Fibroblast of mammary gland (primary cell): ENCODE data around the gene ERN2.
"Not testable (repeated sequence)": the region's sequence is repeated elsewhere in the genome, so short reads cannot be mapped to it uniquely, and the experiment has no call there.

Experiments used
- DNase-seq: peaks from one replicate; pipeline ENCODE4 v3.0.0-alpha.2; 2010; ENCODE audit warnings: low read depth
- H3K4me3 ChIP-seq: 2 replicates; pipeline ENCODE4 v1.5.1; 2011; ENCODE audit warnings: low read depth, mild to moderate bottlenecking, low read length, moderate library complexity; ENCODE audit not compliant: control insufficient read depth
- CTCF ChIP-seq: conservative IDR thresholded peaks from 2 replicates; pipeline ENCODE4 v1.5.1; 2011; ENCODE audit warnings: low read depth, low read length, inconsistent platforms; ENCODE audit not compliant: control insufficient read depth, insufficient read depth

ERN2 gene

DNA sequence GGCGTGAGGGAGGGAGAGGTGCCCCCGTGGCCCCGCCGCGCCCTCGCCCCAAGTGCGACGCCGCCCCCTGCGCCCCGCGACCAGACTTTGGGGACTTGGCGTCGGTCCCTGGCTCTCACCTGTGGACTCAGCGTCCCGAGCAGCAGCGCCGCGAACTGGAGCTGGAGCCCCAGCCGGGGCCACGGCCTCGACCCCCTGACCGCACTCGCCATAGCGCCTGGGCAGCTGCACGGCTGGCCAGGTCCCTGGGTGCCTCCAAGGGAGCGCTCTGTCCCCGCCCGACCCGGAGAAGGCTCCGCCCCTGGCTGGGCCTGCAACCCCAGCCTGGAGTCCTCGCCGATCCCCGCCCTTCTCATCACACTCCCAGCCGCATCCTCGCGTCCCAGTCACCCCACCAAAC, at the start of gene ERN2:
TSS of gene ERN2 (minus strand) at position 247 of the 400 bp plus-strand sequence. CDS start at position 212, 35 bp downstream.
- H3K4me3 ChIP-seq = no peak within 1 kb of the TSS

DNA sequence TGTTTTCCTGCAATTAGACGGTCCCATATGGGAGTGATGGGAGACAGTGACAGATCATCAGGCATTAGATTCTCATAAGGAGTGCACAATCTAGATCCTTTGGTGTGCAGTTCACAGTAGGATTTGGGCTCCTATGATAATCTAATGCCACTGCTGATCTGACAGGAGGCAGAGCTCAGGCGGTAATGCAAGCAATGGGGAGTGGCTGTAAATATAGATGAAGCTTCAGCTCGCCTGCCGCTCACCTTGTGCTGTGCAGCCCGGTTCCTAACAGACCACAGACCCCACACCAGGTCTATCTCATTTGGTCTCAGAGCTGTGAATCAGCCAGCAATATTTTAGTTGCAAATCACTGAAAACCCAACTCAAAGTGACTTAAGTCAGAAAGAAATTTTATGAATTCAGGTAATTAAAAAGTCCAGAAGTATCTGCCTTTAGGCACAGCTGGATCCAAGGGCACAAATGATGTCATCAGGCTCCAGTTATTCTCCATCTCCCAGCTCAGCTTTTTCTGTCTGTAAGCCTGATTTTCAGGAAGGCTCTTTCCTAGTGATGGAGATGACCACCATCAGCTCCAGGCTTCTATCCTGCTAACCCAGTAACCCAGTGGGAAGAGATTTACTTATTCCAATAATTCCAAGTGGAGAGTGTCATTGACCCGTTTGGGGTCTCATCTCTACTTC, 45.1 kb upstream of the ERN2 start:
- no peak for DNase-seq
- no peak overlapping the region for H3K4me3 ChIP-seq
- TF ChIP-seq CTCF = no peak

More for the DNA sequence above, at the start of gene ERN2:
- no peak for TF ChIP-seq CTCF
- DNase-seq = no peak

DNA sequence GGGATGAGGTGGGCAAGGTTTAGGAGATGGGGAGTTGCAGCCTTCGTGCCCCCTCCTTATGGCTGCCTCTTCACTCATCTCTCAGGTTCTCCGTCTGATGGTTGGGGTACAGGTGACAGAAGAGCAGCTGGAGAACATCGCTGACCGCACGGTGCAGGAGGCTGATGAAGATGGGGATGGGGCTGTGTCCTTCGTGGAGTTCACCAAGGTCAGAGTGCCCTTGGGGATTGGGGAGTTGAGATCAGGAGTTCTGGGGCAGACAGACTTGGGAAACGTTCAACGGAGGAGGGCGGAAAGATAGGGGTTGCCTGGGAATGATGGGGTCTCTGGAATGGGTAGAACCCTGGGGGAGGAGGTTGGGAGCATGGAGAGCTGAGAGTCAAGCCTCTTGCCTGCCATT, 44.1 kb upstream of the ERN2 start:
- TF ChIP-seq CTCF = no peak
- H3K4me3 ChIP-seq = no peak overlapping the region
- no peak for DNase-seq

DNA sequence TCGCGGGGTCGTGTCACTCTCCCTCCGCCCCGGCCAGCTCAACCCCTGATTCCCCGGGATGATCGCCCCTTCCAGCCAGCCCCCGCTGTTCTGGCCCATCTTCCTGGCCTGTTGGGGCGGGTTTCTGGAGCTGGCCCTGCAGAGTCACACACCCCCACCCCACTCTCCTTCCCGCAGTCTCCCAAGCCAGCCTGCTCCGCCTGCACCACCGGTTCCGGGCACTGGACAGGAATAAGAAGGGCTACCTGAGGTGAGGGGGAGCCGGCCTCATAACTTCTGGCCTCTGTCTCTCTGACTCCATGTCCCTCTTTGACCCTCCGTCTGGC, 42.4 kb upstream of the ERN2 start:
- TF ChIP-seq CTCF = no peak
- no peak overlapping the region for H3K4me3 ChIP-seq
- DNase-seq = no peak

- no peak for DNase-seq
- TF ChIP-seq CTCF = no peak
- no peak within 1 kb of the TSS for H3K4me3 ChIP-seq
Observed at GRCh38 chr16:23754594-23755483, 41.8 kb upstream of the ERN2 start, which contains the start of gene CHP2. TSS of gene CHP2 (plus strand) at chr16:23755026. CDS start at chr16:23755050, 24 bp downstream.

GRCh38 chr16:23753908-23754593, 41.0 kb upstream of the ERN2 start:
- no peak overlapping the region for H3K4me3 ChIP-seq
- DNase-seq = no peak
- TF ChIP-seq CTCF = no peak

DNA sequence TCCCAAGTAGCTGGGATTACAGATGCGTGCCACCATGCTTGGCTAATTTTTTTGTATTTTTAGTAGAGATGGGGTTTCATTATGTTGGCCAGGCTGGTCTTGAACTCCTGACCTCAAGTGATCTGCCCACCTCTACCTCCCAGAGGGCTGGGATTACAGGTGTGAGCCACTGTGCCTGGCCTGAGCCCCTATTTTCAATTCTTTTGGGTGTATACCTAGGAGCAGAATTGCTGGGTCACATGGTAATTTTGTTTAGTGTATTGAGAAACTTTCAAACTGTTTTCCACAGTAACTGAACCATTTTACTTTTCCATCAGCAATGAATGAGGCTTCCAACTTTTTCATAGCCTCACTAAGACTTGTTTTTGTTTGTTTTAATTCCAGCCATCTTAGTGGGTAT, 38.0 kb upstream of the ERN2 start:
- not testable (repeated sequence) for H3K4me3 ChIP-seq, DNase-seq
